GM12878 (cell line): ENCODE measurements around the gene MAPK1IP1L.

Experiments used
- CHD4 ChIP-seq: fragments of 200-600 bp; sonication (generic); IDR thresholded peaks from 2 replicates; pipeline ENCODE4 v1.6.1; 2016; ENCODE audit warnings: mild to moderate bottlenecking
- CREB1 ChIP-seq: IDR thresholded peaks from 2 replicates; pipeline ENCODE4 v1.6.1; 2012; ENCODE audit warnings: low read depth, mild to moderate bottlenecking, inconsistent platforms
- CTCF ChIP-seq, 3 experiments: IDR thresholded peaks in 2 of 3; conservative IDR thresholded peaks in 1 of 3; 2 replicates each; pipeline ENCODE4 v1.5.1; 2011; ENCODE audit warnings: low read depth in 3 of 3, low read length in 3 of 3, mild to moderate bottlenecking in 3 of 3, control low read depth in 2 of 3, moderate library complexity in 2 of 3, inconsistent platforms in 1 of 3, mixed read lengths in 1 of 3; ENCODE audit not compliant: control insufficient read depth in 2 of 3, insufficient read depth in 1 of 3; ENCODE audit errors: extremely low read depth in 1 of 3
- ESRRA ChIP-seq: IDR thresholded peaks from 2 replicates; pipeline ENCODE4 v1.6.1; 2012; ENCODE audit warnings: mild to moderate bottlenecking, low read length, improper control_type of control experiment
- EZH2 ChIP-seq: IDR thresholded peaks from 2 replicates; pipeline ENCODE4 v1.6.1; 2012; ENCODE audit warnings: low read depth, mild to moderate bottlenecking, control low read depth, inconsistent platforms, low read length, borderline replicate concordance; ENCODE audit not compliant: control insufficient read depth
- MYC ChIP-seq: IDR thresholded peaks from 2 replicates; pipeline ENCODE4 v1.6.1; 2011; ENCODE audit warnings: mild to moderate bottlenecking, low read length, moderate library complexity, inconsistent platforms; ENCODE audit not compliant: insufficient read depth, insufficient replicate concordance, insufficient read length, severe bottlenecking
- NFIC ChIP-seq: IDR thresholded peaks from 2 replicates; pipeline ENCODE4 v1.6.1; 2012; ENCODE audit warnings: low read depth, mild to moderate bottlenecking, inconsistent platforms, low read length, moderate library complexity
- POLR2AphosphoS5 ChIP-seq: IDR thresholded peaks from 2 replicates; pipeline ENCODE4 v1.6.1; 2011; ENCODE audit warnings: mild to moderate bottlenecking, low read length, inconsistent platforms
- POU2F2 ChIP-seq: IDR thresholded peaks from 3 replicates; pipeline ENCODE4 v1.6.1; 2011; ENCODE audit warnings: low read depth, mild to moderate bottlenecking, low read length, borderline replicate concordance
- SIX5 ChIP-seq: IDR thresholded peaks from 2 replicates; pipeline ENCODE4 v1.6.1; 2011; ENCODE audit warnings: mild to moderate bottlenecking, low read depth, low read length, moderate library complexity; ENCODE audit not compliant: severe bottlenecking
- ZNF274 ChIP-seq: IDR thresholded peaks from one replicate; pipeline ENCODE4 v1.8.0; 2011; ENCODE audit not compliant: insufficient read length, insufficient read depth

- TF ChIP-seq NFIC: no peak
- TF ChIP-seq POU2F2: no peak
- TF ChIP-seq CTCF (IDR thresholded peaks at IDR 0.05 in 2 of 3, conservative IDR thresholded peaks at IDR 0.05 in 1 of 3; ENCODE audit: control insufficient read depth in 2 of 3, extremely low read depth in 1 of 3, insufficient read depth in 1 of 3, low read depth in 3 of 3, low read length in 3 of 3): no peak
- no peak for TF ChIP-seq MYC
- TF ChIP-seq EZH2: no peak
- no peak for TF ChIP-seq SIX5
- no peak for TF ChIP-seq CHD4
- no peak for TF ChIP-seq POLR2AphosphoS5
- TF ChIP-seq CREB1: no peak
- TF ChIP-seq ZNF274: no peak
- no peak for TF ChIP-seq ESRRA
Observed at GRCh38 chr14:55062517-55063351, 11.3 kb downstream of the MAPK1IP1L start.
